H9 (cell line): Measurements from ENCODE around the gene TRIM26. TPM values are rescaled to one million over a fixed set of nuclear protein-coding genes. Genes with fewer than 3 reads are reported as not detected.

Source experiments
- DNase-seq: peaks from one replicate; pipeline ENCODE4 v3.0.0-alpha.2; 2017
- H2AFZ ChIP-seq: one replicate; pipeline ENCODE4 v1.6.1; 2013; ENCODE audit warnings: mild to moderate bottlenecking, low read length, control low read depth, moderate library complexity
- H2AK5ac ChIP-seq: 2 replicates; pipeline ENCODE4 v1.6.1; 2013; ENCODE audit warnings: low read length, control low read depth, mixed read lengths; ENCODE audit not compliant: insufficient read length
- H2BK120ac ChIP-seq: one replicate; pipeline ENCODE4 v1.6.1; 2013; ENCODE audit warnings: low read depth, mild to moderate bottlenecking, low read length, control low read depth, inconsistent platforms; ENCODE audit not compliant: poor library complexity, severe bottlenecking
- H2BK12ac ChIP-seq: 2 replicates; pipeline ENCODE4 v1.6.1; 2013; ENCODE audit warnings: low read length, control low read depth, mixed read lengths, low read depth; ENCODE audit not compliant: insufficient read length
- H2BK15ac ChIP-seq: 2 replicates; pipeline ENCODE4 v1.6.1; 2013; ENCODE audit warnings: low read depth, low read length, control low read depth
- H2BK20ac ChIP-seq: one replicate; pipeline ENCODE4 v1.6.1; 2013; ENCODE audit warnings: low read depth, mild to moderate bottlenecking, low read length, control low read depth, inconsistent platforms; ENCODE audit not compliant: poor library complexity, severe bottlenecking
- H2BK5ac ChIP-seq: 2 replicates; pipeline ENCODE4 v1.6.1; 2013; ENCODE audit warnings: low read length, control low read depth, mixed read lengths; ENCODE audit not compliant: insufficient read length
- H3K14ac ChIP-seq: 2 replicates; pipeline ENCODE4 v1.6.1; 2013; ENCODE audit warnings: low read length, control low read depth; ENCODE audit not compliant: insufficient read depth
- H3K18ac ChIP-seq: 2 replicates; pipeline ENCODE4 v1.6.1; 2013; ENCODE audit warnings: low read depth, mild to moderate bottlenecking, mixed read lengths, low read length, control low read depth; ENCODE audit not compliant: insufficient read length
- H3K23ac ChIP-seq: 2 replicates; pipeline ENCODE4 v1.6.1; 2013; ENCODE audit warnings: low read length, control low read depth, mixed read lengths, low read depth; ENCODE audit not compliant: insufficient read length
- H3K23me2 ChIP-seq: 2 replicates; pipeline ENCODE4 v1.6.1; 2013; ENCODE audit warnings: low read depth, mild to moderate bottlenecking, mixed read lengths, low read length, control low read depth; ENCODE audit not compliant: insufficient read length, poor library complexity, severe bottlenecking
- H3K27ac ChIP-seq: 2 replicates; pipeline ENCODE4 v1.5.1; 2013; ENCODE audit warnings: low read length, control low read depth, mixed read lengths, low read depth; ENCODE audit not compliant: insufficient read length
- H3K27me3 ChIP-seq: 2 replicates; pipeline ENCODE4 v1.6.1; 2013; ENCODE audit warnings: low read length, control low read depth, inconsistent platforms; ENCODE audit not compliant: insufficient read depth
- H3K4ac ChIP-seq: 2 replicates; pipeline ENCODE4 v1.6.1; 2013; ENCODE audit warnings: low read depth, mild to moderate bottlenecking, control low read depth, inconsistent platforms, low read length, moderate library complexity
- H3K4me1 ChIP-seq: 2 replicates; pipeline ENCODE4 v1.6.1; 2013; ENCODE audit warnings: low read length, control low read depth, inconsistent platforms; ENCODE audit not compliant: insufficient read depth
- H3K4me2 ChIP-seq: 2 replicates; pipeline ENCODE4 v1.6.1; 2013; ENCODE audit warnings: low read length, control low read depth, mixed read lengths; ENCODE audit not compliant: insufficient read length, insufficient read depth
- H3K56ac ChIP-seq: 2 replicates; pipeline ENCODE4 v1.6.1; 2013; ENCODE audit warnings: low read depth, mild to moderate bottlenecking, mixed read lengths, low read length, control low read depth; ENCODE audit not compliant: insufficient read length
- H3K79me1 ChIP-seq: 2 replicates; pipeline ENCODE4 v1.6.1; 2013; ENCODE audit warnings: low read depth, mild to moderate bottlenecking, moderate library complexity, low read length, control low read depth, inconsistent platforms; ENCODE audit not compliant: insufficient read depth, poor library complexity, severe bottlenecking
- H3K79me2 ChIP-seq: 2 replicates; pipeline ENCODE4 v1.6.1; 2013; ENCODE audit warnings: low read length, control low read depth, inconsistent platforms; ENCODE audit not compliant: insufficient read depth
- H3K9ac ChIP-seq: 2 replicates; pipeline ENCODE4 v1.6.1; 2013; ENCODE audit warnings: low read length, control low read depth, mixed read lengths; ENCODE audit not compliant: insufficient read length; ENCODE audit errors: extremely low read depth
- H3K9me3 ChIP-seq: one replicate; pipeline ENCODE4 v1.6.1; 2013; ENCODE audit warnings: low read depth, low read length, inconsistent platforms; ENCODE audit not compliant: control insufficient read depth
- H3T11ph ChIP-seq: one replicate; pipeline ENCODE4 v1.6.1; 2013; ENCODE audit warnings: mild to moderate bottlenecking, low read length, control low read depth, inconsistent platforms
- H4K20me1 ChIP-seq: one replicate; pipeline ENCODE4 v1.6.1; 2013; ENCODE audit not compliant: control insufficient read depth, insufficient read length, insufficient read depth
- H4K5ac ChIP-seq: 2 replicates; pipeline ENCODE4 v1.6.1; 2013; ENCODE audit warnings: low read depth, mild to moderate bottlenecking, mixed read lengths, low read length, control low read depth; ENCODE audit not compliant: insufficient read length
- H4K8ac ChIP-seq: replicated peaks from 2 replicates; pipeline ENCODE4 v1.6.1; 2013; ENCODE audit warnings: low read length, control low read depth, mixed read lengths, low read depth; ENCODE audit not compliant: insufficient read length
- H4K91ac ChIP-seq: 2 replicates; pipeline ENCODE4 v1.6.1; 2013; ENCODE audit warnings: low read depth, mild to moderate bottlenecking, moderate library complexity, mixed read lengths, low read length, control low read depth; ENCODE audit not compliant: insufficient read length
- H3K27ac Mint-ChIP-seq, 3 experiments: 2 replicates in 2 of 3; 3 replicates in 1 of 3; pipeline ENCODE4 v1.8.0; 2020 to 2021; ENCODE audit warnings: mixed read lengths in 3 of 3, mild to moderate bottlenecking in 1 of 3, moderate library complexity in 1 of 3
- H3K27me3 Mint-ChIP-seq: 2 replicates; pipeline ENCODE4 v1.8.0; 2021; ENCODE audit warnings: low read depth, mild to moderate bottlenecking, moderate library complexity, mixed read lengths
- H3K36me3 Mint-ChIP-seq, 3 experiments: 2 replicates in 2 of 3; 3 replicates in 1 of 3; pipeline ENCODE4 v1.8.0; 2020 to 2021; ENCODE audit warnings: low read depth in 3 of 3, mixed read lengths in 3 of 3; ENCODE audit not compliant: insufficient read depth in 1 of 3
- H3K4me1 Mint-ChIP-seq, 2 experiments: 2 replicates each; pipeline ENCODE4 v1.8.0; 2020; ENCODE audit warnings: mixed read lengths in 2 of 2
- H3K4me3 Mint-ChIP-seq, 2 experiments: 2 replicates in 1 of 2; 3 replicates in 1 of 2; pipeline ENCODE4 v1.8.0; 2020 to 2021; ENCODE audit warnings: mild to moderate bottlenecking in 2 of 2, mixed read lengths in 2 of 2, moderate library complexity in 1 of 2
- H3K9me3 Mint-ChIP-seq, 2 experiments: 2 replicates in 1 of 2; 3 replicates in 1 of 2; pipeline ENCODE4 v1.8.0; 2020; ENCODE audit warnings: mild to moderate bottlenecking in 2 of 2, mixed read lengths in 2 of 2, moderate library complexity in 1 of 2
- WGBS: extraction: QIAGEN DNeasy Blood & Tissue Kit; methylation state at CpG from one replicate; pipeline ENCODE4 v1.1.7; 2013; ENCODE audit warnings: missing lambda C conversion rate, low lambda C conversion rate, mixed read lengths; ENCODE audit not compliant: insufficient read length; ENCODE audit errors: extremely low coverage; 5-methylcytosine and 5-hydroxymethylcytosine counted together
- total RNA-seq: library from RNA; stranded (reverse); gene quantifications from 2 replicates; pipeline ENCODE4 v1.2.1, GENCODE V29; 2021
- TF ChIP-seq, protein P1 (sequence below): fragments of 200-600 bp; sonication (generic); conservative IDR thresholded peaks from 3 replicates; pipeline ENCODE4 v1.8.0; 2021; ENCODE audit warnings: antibody characterized with exemption, mild to moderate bottlenecking

The TRIM26 gene
- total RNA-seq, 1 experiment from 2014 or later = 35.8 TPM

DNA sequence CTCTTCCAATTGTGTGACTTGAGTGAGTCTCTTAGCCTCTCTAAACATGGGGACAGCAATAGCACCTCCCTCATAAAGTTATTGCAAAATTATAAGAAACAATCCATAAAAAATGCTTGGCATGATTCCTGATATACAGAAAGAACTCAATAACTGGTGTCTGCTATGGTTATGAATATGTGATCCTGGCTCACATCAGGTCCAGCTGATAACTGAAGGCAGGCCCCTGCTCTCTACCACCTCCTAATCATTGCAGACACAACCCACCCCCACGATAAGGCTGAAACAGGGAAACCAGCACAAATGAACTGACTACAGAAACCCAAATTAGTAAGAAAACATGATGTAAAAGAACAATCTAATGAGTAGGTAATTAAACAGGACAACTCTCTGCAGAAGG, 44.5 kb downstream of the TRIM26 start:
- H3K14ac ChIP-seq = no peak overlapping the region
- no peak overlapping the region for H2BK15ac ChIP-seq
- no peak for DNase-seq
- H2AK5ac ChIP-seq = no peak overlapping the region
- Mint-ChIP-seq H3K27ac (no peak overlapping the region), H3K4me3 (no peak overlapping the region), H3K36me3 (no peaks in the 10 kb centered on the region), H3K4me1 (peaks cover 8% of the 10 kb centered on the region in 2 experiments), H3K27me3 (peaks cover 76% of the 10 kb centered on the region), H3K9me3 (peaks cover 0 to 3% of the 10 kb centered on the region in 2 experiments; a peak in 1 of 5 replicates)
- H3K79me1 ChIP-seq = no peaks in the 10 kb centered on the region
- H3K18ac ChIP-seq = no peak overlapping the region
- H4K20me1 ChIP-seq = no peaks in the 10 kb centered on the region
- H2BK12ac ChIP-seq = no peak overlapping the region
- no peak overlapping the region for H3K23ac ChIP-seq
- no peaks in the 10 kb centered on the region for H3K9me3 ChIP-seq
- no peak overlapping the region for H2BK120ac ChIP-seq
- H2BK5ac ChIP-seq = no peak overlapping the region
- no peak overlapping the region for H4K8ac ChIP-seq
- no peak overlapping the region for H4K91ac ChIP-seq
- no peak overlapping the region for H3K4me2 ChIP-seq
- H3K27me3 ChIP-seq = peaks cover 6% of the 10 kb centered on the region; the same call in 1 of the 2 replicates
- H4K5ac ChIP-seq = no peak overlapping the region
- H2BK20ac ChIP-seq = no peak overlapping the region
- H3K27ac ChIP-seq = no peak overlapping the region
- no peak overlapping the region for H2AFZ ChIP-seq
- no peak overlapping the region for H3T11ph ChIP-seq
- H3K23me2 ChIP-seq = peaks cover 9% of the 10 kb centered on the region
- TF ChIP-seq, protein P1, sequence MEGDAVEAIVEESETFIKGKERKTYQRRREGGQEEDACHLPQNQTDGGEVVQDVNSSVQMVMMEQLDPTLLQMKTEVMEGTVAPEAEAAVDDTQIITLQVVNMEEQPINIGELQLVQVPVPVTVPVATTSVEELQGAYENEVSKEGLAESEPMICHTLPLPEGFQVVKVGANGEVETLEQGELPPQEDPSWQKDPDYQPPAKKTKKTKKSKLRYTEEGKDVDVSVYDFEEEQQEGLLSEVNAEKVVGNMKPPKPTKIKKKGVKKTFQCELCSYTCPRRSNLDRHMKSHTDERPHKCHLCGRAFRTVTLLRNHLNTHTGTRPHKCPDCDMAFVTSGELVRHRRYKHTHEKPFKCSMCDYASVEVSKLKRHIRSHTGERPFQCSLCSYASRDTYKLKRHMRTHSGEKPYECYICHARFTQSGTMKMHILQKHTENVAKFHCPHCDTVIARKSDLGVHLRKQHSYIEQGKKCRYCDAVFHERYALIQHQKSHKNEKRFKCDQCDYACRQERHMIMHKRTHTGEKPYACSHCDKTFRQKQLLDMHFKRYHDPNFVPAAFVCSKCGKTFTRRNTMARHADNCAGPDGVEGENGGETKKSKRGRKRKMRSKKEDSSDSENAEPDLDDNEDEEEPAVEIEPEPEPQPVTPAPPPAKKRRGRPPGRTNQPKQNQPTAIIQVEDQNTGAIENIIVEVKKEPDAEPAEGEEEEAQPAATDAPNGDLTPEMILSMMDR = no peak
- no peaks in the 10 kb centered on the region for H3K4me1 ChIP-seq
- no CpG with 5 or more reads among the region's 1 CpG for WGBS
- H3K56ac ChIP-seq = no peak overlapping the region
- no peak overlapping the region for H3K9ac ChIP-seq
- H3K4ac ChIP-seq = no peak overlapping the region
- H3K79me2 ChIP-seq = no peaks in the 10 kb centered on the region
